Placental epithelial cell (primary cell): ENCODE results near the gene MRPS21. TPM values are rescaled to one million over a fixed set of nuclear protein-coding genes. Genes with fewer than 3 reads are reported as not detected.

Experiments used
- total RNA-seq: library from RNA; depleted of rRNA; stranded (reverse); fragments of >200 nt; gene quantifications from 2 replicates; pipeline ENCODE4 v1.2.3, GENCODE V29; 2012

MRPS21 gene
- total RNA-seq = 35.2 and 49.9 TPM in 2 replicates

DNA sequence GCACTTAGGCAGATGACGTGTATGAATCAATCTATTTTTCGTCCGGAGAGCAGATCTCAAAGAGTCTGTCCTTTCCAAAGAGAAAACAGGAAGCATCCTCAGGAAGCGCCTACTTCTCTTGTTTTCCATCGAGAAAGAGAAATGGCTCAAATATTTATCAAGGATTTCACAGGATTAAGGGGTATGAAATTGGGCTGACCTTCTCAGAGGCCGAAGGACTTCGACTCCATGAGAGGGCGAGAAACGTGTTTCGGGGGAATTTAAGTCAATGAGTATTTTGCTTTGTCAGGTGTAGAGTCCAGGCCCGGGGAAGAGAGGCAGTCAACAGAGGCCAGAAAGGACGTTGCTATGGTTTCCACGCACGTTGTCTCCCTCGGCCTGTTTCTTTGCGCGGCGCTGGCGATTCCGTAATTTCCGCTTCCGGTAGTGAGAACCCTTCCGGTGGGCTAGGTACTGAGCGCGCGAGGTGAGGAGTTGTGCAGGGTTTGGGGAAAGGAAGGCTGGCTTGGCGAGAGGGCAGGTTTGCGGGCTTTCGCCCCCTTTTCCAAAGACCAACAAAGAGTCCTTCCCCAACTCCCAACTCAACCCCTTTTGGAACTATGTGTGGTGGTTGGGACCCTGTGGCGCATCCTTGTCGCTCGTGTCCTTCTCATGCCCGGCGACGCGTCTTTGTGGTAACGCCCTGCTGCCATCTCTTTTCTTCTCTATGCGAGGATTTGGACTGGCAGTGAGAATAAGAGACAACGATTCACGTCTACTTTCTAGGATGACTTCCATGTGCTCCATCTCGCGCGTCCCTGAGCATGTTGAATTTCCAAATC is at the start of gene MRPS21:
Gene MRPS21 (plus strand): TSS at position 429 of the 821 bp plus-strand sequence. CDS start 506 bp downstream, outside the sequence.

DNA sequence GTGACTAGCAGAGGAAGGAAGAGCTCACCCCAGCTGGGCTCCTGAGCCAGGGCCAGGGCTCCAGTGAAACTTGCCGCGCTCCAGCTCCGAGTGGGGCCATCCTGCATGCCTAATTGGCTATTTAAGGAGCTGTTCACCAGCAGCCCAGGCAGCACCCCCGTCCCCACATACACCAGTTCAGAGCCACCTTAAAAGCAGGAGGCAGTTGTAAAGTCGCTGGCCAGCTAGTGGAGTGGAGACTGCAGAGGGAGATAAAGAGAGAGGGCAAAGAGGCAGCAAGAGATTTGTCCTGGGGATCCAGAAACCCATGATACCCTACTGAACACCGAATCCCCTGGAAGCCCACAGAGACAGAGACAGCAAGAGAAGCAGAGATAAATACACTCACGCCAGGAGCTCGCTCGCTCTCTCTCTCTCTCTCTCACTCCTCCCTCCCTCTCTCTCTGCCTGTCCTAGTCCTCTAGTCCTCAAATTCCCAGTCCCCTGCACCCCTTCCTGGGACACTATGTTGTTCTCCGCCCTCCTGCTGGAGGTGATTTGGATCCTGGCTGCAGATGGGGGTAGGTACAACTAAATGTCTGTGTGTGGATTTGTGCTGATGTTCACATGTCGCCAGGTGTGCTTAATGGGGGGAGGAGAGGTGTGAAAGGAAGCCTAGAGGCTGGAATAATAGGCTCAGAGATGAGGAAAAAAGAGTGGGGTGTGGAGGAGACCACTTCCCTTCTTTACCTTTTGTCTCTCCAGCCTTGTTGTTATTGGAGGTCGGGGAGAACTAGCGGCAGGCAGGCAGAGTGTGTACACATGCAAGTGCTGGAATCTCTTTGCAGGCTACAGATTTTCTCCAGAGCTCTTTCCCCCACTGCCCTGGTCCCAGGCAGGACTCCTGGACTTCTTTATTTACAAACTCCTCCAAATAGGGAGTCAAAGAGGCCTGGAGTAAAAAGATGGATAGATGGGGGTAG is 35.8 kb upstream of the MRPS21 start, which contains the start of gene CA14:
Gene CA14 (plus strand): TSS at position 151 of the 962 bp plus-strand sequence. CDS start 355 bp downstream, at position 506.

DNA sequence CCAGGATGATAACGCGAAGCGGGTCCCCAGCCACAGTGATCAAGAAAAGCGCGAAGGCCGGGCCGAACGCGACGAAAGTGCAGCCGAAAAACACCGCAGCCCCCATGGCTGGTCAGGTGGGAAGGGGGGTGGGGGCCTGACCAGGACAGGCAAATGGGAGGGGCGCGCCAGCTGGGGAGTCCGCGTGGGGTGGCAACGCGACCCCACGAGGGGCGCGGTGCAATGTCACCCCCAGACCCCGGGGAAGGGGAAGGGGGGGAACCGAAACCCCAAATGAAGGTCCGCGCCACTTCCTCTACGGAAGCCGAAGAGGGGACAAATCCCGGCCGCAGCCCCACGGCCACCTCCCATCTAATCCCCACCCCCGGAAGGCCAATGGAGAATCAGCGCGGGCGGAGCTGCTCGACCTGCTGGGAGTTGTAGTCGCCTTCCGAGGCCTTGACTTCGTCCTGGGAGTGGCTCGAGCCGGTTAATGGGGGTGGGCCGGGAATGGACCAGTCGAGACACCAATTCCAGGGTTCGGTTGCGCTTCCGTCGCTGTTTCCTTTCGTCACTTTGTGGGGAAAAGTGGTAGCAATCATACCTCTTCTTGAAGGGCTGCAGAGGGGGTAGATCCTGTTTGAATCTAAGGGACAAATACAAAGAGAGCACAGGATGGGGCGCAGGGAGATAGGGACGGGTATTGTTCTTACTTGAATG is 24.8 kb upstream of the MRPS21 start, which contains the start of gene APH1A:
Gene APH1A (minus strand): TSS at position 312 of the 699 bp plus-strand sequence. CDS start 206 bp downstream, at position 106.

DNA sequence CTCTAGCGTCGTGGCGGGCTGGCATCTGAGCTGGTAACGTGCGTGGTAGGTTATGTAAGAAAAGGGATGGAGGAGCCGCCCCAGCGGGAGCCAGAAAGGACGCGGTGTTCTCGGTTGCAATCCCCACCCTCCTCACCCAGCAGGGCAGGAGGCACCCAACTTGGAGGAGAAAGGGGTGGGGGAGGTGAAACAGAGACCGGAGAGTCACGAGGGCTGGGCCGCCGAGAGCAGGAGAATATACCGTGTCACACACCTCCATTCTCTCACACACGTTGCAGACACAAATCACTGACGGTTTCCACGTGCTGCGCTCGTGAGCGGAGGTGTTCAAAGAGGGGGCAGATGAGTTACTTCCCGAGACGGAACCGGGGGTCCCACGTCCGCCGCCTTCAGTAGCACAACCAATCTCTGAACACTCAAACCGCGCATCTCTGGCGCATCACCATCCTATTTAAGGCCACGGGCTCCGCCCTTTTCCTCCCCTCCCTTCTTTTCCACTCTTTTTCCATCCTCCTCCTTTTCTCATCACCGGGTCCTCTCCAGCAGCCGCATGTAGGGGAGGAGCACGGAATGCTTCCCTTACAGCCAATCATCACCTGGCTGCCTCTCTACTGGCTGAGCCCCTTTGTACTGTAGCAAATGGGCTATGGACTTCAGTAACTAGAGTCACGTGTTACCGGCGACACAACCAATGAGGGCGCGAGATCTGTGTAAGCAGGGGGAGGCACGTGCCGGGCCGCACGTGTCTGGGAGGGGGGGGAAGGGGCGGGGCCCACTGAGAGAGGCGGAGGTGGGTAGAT is 11.7 kb upstream of the MRPS21 start, which contains the start of gene CIART:
Gene CIART (plus strand): TSS at position 797 of the 800 bp plus-strand sequence. CDS start 714 bp downstream, outside the sequence.

Other genes with a start within 250 kb of the MRPS21 start
- gene VPS45, start 226.1 kb upstream of the MRPS21 start, total RNA-seq = 21.2 and 32.4 TPM in 2 replicates
- 11.2 and 22.8 TPM in 2 replicates for gene PLEKHO1, start 143.9 kb upstream of the MRPS21 start, total RNA-seq
- 16.9 and 20.1 TPM in 2 replicates for gene ANP32E, start 57.7 kb upstream of the MRPS21 start, total RNA-seq
- under 0.01 TPM in 1 of 2 replicates, not detected in the other for gene CA14, start 36.1 kb upstream of the MRPS21 start, total RNA-seq
- 107 and 130 TPM in 2 replicates for gene APH1A, start 24.8 kb upstream of the MRPS21 start, total RNA-seq
- gene C1orf54, start 21.1 kb upstream of the MRPS21 start, total RNA-seq = 0.33 and 0.79 TPM in 2 replicates
- gene CIART, start 11.3 kb upstream of the MRPS21 start, total RNA-seq = 5.1 and 5.9 TPM in 2 replicates
- gene PRPF3, start 27.7 kb downstream of the MRPS21 start, total RNA-seq = 37.6 and 40.4 TPM in 2 replicates
- gene RPRD2, start 70.3 kb downstream of the MRPS21 start, total RNA-seq = 9.0 and 10.2 TPM in 2 replicates
- 16.9 and 20.9 TPM in 2 replicates for gene TARS2, start 193.6 kb downstream of the MRPS21 start, total RNA-seq
- gene ECM1, start 214.2 kb downstream of the MRPS21 start, total RNA-seq = 18.4 and 27.9 TPM in 2 replicates
- not detected in 2 replicates for gene FALEC, start 221.9 kb downstream of the MRPS21 start, total RNA-seq